ENCODE measurements around the gene SCAMP5.

SCAMP5 gene

DNA sequence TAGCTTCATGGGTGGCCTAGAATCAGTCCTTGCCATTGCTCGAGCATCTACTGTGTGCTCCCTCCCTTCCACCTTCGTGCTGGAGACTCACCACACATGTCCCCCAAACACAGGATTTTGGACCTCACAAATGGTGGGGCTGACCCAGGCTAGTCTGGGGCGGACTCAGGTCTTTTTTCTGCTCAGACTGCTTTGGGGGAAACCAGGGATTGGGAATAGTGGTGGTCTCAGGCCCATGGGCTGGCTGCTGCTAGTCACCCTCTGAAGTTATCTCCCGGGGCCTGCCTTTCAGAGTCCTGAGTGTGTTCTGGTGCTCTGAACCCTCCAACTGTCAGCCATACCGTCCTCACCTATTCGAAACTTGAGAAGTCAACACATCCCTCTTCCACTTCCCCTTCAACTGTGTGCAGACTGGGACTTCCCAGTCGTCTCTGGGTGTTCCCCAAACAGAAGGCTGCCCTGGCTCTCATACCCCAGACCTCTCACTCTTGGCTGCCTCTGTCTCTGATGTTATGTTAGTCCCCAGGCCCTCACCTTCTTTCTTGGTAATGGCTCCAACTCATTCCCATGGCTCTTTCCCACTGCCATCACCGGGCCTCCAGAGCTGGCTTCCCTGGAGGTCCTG is 74.0 kb downstream of the SCAMP5 start:
- DNase-seq (ENCODE audit: low read depth in 2 of 2), result no peak

DNA sequence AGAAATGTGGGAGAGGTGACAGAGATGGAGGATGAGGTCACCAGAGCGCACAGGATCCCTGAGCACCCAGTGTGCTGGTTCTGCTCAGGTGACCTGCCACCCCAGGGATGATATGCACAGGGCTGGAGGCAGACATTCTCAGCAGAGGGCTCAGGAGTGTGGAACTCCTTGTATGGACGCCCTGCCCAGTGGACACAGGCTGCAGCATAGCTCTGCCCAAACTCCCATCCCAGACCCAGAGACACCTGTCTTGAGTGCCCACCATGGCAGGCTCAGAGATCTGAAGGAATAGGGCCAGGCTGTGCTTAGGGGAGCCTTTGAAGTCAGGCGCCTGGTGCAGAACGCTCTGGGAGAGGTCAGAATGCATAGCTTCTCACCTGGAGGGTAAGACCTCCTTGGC is 75.3 kb downstream of the SCAMP5 start:
- no peak for DNase-seq (ENCODE audit: low read depth in 2 of 2)
